Suprapubic skin (tissue), 4 donors: ENCODE data around the gene HAUS5. TPM values are rescaled to one million over a fixed set of nuclear protein-coding genes. Genes with fewer than 3 reads are reported as not detected.
"Not testable (repeated sequence)": the region's sequence is repeated elsewhere in the genome, so short reads cannot be mapped to it uniquely, and the experiment has no call there.

Experiments used
- DNase-seq, 2 donors: peaks; one replicate each; pipeline ENCODE4 v3.0.0-alpha.2; 2019; ENCODE audit warnings: low spot score in 2 of 2
- H3K27ac ChIP-seq: fragments of 200-600 bp; sonication (generic); one replicate; pipeline ENCODE4 v1.5.1; 2019
- H3K27me3 ChIP-seq: fragments of 200-600 bp; sonication (generic); one replicate; pipeline ENCODE4 v1.5.1; 2019
- H3K36me3 ChIP-seq: fragments of 200-600 bp; sonication (generic); one replicate; pipeline ENCODE4 v1.5.1; 2019
- H3K4me1 ChIP-seq: fragments of 200-600 bp; sonication (generic); one replicate; pipeline ENCODE4 v1.5.1; 2019
- H3K4me3 ChIP-seq: fragments of 200-600 bp; sonication (generic); one replicate; pipeline ENCODE4 v1.5.1; 2019; ENCODE audit warnings: mild to moderate bottlenecking
- H3K9me3 ChIP-seq: fragments of 200-600 bp; sonication (generic); one replicate; pipeline ENCODE4 v1.5.1; 2019
- EP300 ChIP-seq: sonication (generic); formaldehyde crosslinking; IDR thresholded peaks from one replicate; pipeline ENCODE4 v1.6.1; 2017; ENCODE audit warnings: antibody characterized with exemption
- POLR2A ChIP-seq, 2 donors: fragments of 450-650 bp; IDR thresholded peaks; one replicate each; pipeline ENCODE4 v1.6.1; 2017; ENCODE audit warnings: antibody characterized with exemption in 2 of 2, mild to moderate bottlenecking in 2 of 2, moderate library complexity in 2 of 2
- POLR2AphosphoS5 ChIP-seq, 3 donors: sonication (generic); formaldehyde crosslinking; IDR thresholded peaks; one replicate each; pipeline ENCODE4 v1.6.1; 2017; ENCODE audit warnings: antibody characterized with exemption in 3 of 3
- WGBS: methylation state at CpG from one replicate; pipeline ENCODE4 v1.1.5; 2018; 5-methylcytosine and 5-hydroxymethylcytosine counted together
- total RNA-seq, 4 donors: library from RNA; depleted of rRNA; stranded (reverse); fragments of >200 nt; gene quantifications; one replicate each; pipeline ENCODE4 v1.1.0, GENCODE V29; 2016
- TF ChIP-seq, protein P1 (sequence below), 2 donors: fragments of 200-600 bp in 1 of 2; fragments of 450-650 bp in 1 of 2; sonication (generic) in 1 of 2; IDR thresholded peaks; one replicate each; pipeline ENCODE4 v1.5.1; 2016 to 2019; ENCODE audit warnings: antibody characterized with exemption in 2 of 2, mild to moderate bottlenecking in 1 of 2, moderate library complexity in 1 of 2

Gene HAUS5
- total RNA-seq, 4 donors from 2014 or later = 14.9 to 18.4 (median 16.4) TPM

- 75% methylated on average over 7 of the region's 7 CpGs for WGBS
- Histone ChIP-seq H3K4me3 (no peak overlapping the region), H3K4me1 (peaks cover 48% of the 10 kb centered on the region), H3K36me3 (peaks cover 4% of the 10 kb centered on the region), H3K27me3 (no peaks in the 10 kb centered on the region), H3K27ac (no peak overlapping the region), H3K9me3 (no peaks in the 10 kb centered on the region)
- TF ChIP-seq POLR2AphosphoS5 (IDR thresholded peaks at IDR 0.05) (no peak), POLR2A (IDR thresholded peaks at IDR 0.05) (no peak), EP300 (no peak)
- TF ChIP-seq, protein P1, sequence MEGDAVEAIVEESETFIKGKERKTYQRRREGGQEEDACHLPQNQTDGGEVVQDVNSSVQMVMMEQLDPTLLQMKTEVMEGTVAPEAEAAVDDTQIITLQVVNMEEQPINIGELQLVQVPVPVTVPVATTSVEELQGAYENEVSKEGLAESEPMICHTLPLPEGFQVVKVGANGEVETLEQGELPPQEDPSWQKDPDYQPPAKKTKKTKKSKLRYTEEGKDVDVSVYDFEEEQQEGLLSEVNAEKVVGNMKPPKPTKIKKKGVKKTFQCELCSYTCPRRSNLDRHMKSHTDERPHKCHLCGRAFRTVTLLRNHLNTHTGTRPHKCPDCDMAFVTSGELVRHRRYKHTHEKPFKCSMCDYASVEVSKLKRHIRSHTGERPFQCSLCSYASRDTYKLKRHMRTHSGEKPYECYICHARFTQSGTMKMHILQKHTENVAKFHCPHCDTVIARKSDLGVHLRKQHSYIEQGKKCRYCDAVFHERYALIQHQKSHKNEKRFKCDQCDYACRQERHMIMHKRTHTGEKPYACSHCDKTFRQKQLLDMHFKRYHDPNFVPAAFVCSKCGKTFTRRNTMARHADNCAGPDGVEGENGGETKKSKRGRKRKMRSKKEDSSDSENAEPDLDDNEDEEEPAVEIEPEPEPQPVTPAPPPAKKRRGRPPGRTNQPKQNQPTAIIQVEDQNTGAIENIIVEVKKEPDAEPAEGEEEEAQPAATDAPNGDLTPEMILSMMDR (IDR thresholded peaks at IDR 0.05) = no peak
- DNase-seq = no peak
Observed at GRCh38 chr19:35645680-35646511, 33.4 kb downstream of the HAUS5 start.

GRCh38 chr19:35648017-35648961, 35.8 kb downstream of the HAUS5 start, which contains the start of gene COX6B1:
Gene COX6B1 (plus strand): TSS chr19:35648323. CDS start chr19:35651244, 2,921 bp downstream.
- H3K9me3 ChIP-seq = no peaks in the 10 kb centered on the region
- H3K4me3 ChIP-seq = peak within 1 kb of the TSS; percentile 63
- no peaks in the 10 kb centered on the region for H3K27me3 ChIP-seq
- peak; percentile 96 to 97 for DNase-seq
- H3K4me1 ChIP-seq = peaks cover 36% of the 10 kb centered on the region
- peaks cover 27% of the 10 kb centered on the region for H3K36me3 ChIP-seq
- TF ChIP-seq, protein P1 (IDR thresholded peaks at IDR 0.05) = no peak
- TF ChIP-seq POLR2AphosphoS5 (IDR thresholded peaks at IDR 0.05) = no peak
- peak in 1 of 2 donors; percentile 70 for TF ChIP-seq POLR2A (IDR thresholded peaks at IDR 0.05)
- TF ChIP-seq EP300 = peak; percentile 15
- peak within 1 kb of the TSS; percentile 69 for H3K27ac ChIP-seq
- under 1% methylated on average over 39 of the region's 46 CpGs for WGBS

- peaks cover 50% of the 10 kb centered on the region for H3K36me3 ChIP-seq
- no peaks in the 10 kb centered on the region for H3K9me3 ChIP-seq
- no peak for TF ChIP-seq POLR2AphosphoS5 (IDR thresholded peaks at IDR 0.05)
- TF ChIP-seq POLR2A (IDR thresholded peaks at IDR 0.05) = no peak
- TF ChIP-seq, protein P1 (IDR thresholded peaks at IDR 0.05) = no peak
- no peak for TF ChIP-seq EP300
- H3K27ac ChIP-seq = no peak overlapping the region
- no peaks in the 10 kb centered on the region for H3K27me3 ChIP-seq
- H3K4me1 ChIP-seq = peaks cover 20% of the 10 kb centered on the region
- no peak for DNase-seq
- WGBS = 78% methylated on average over 9 of the region's 9 CpGs
- H3K4me3 ChIP-seq = no peak overlapping the region
Observed at GRCh38 chr19:35650581-35650980, 38.0 kb downstream of the HAUS5 start.

DNA sequence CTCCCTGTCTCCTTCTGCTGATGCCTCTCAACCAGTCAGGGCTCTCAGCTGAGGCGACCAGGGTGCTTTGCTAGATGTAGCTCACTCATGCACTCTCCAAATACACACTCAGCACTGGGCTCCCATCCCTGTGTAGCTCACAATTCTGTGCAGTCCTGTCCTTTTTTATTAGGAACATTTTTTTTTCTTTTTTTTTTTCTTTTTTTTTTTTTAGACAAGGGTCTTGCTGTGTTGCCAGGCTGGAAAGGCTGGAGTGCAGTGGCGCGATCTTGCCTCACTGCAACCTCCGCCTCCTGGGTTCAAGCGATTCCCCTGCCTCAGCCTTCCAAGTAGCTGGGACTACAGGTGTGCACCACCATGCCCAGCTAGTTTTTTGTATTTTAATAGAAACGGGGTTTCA, 42.3 kb downstream of the HAUS5 start:
- H3K4me3 ChIP-seq, H3K27me3 ChIP-seq, DNase-seq, H3K4me1 ChIP-seq, H3K9me3 ChIP-seq, H3K27ac ChIP-seq: not testable (repeated sequence)
- WGBS = 94% methylated on average over 6 of the region's 6 CpGs
- peaks cover 91% of the 10 kb centered on the region for H3K36me3 ChIP-seq

DNA sequence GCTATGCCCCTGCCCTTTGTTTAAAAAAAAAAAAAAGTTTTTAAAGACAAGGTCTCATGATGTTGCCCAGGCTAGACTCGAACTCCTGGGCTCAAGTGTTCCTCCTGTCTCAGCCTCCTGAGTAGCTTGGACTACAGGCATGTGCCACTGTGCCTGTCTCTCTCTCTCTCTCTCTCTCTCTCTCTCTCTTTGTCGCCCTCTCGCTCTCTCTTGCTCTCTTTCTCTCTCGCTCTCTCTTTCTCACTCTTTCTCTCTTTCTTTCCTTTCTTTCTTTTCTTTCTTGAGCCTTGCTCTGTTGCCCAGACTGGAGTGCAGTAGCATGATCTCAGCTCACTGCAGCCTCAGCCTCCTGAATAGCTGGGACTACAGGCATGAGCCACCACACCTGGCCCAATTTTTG, 43.1 kb downstream of the HAUS5 start:
- H3K9me3 ChIP-seq = no peaks in the 10 kb centered on the region
- DNase-seq = no peak
- TF ChIP-seq, protein P1 (IDR thresholded peaks at IDR 0.05) = no peak
- TF ChIP-seq EP300 = no peak
- TF ChIP-seq POLR2AphosphoS5 (IDR thresholded peaks at IDR 0.05) = no peak
- no peak for TF ChIP-seq POLR2A (IDR thresholded peaks at IDR 0.05)
- peaks cover 98% of the 10 kb centered on the region for H3K36me3 ChIP-seq
- 83% methylated on average over 4 of the region's 4 CpGs for WGBS
- H3K27ac ChIP-seq = no peak overlapping the region
- H3K4me1 ChIP-seq = no peaks in the 10 kb centered on the region
- no peak overlapping the region for H3K4me3 ChIP-seq
- no peaks in the 10 kb centered on the region for H3K27me3 ChIP-seq
